ENCODE results near the gene P4HA2. TPM values are rescaled to one million over a fixed set of nuclear protein-coding genes. Genes with fewer than 3 reads are reported as not detected.

Gene P4HA2
- total and polyA plus RNA-seq, 9 donors: 40.7 to 71.3 (median 50.5) TPM

GRCh38 chr5:132257131-132258101 is 29.8 kb upstream of the P4HA2 start, which contains the start of gene PDLIM4:
PDLIM4 (plus strand) TSS chr5:132257696; CDS start chr5:132257735, 39 bp downstream.
- H3K4me1 ChIP-seq (ENCODE audit: control insufficient read depth, insufficient read depth, low read length): peaks cover 87% of the 10 kb centered on the region
- 1% methylated on average over 75 of the region's 88 CpGs for WGBS (ENCODE audit: insufficient coverage)
- H3K27ac ChIP-seq (ENCODE audit: low read length): peak within 1 kb of the TSS; percentile 95
- peak; percentile 83 for DNase-seq
- peaks cover 17% of the 10 kb centered on the region for H3K36me3 ChIP-seq (ENCODE audit: control insufficient read depth, insufficient read depth, low read length)
- peak within 1 kb of the TSS; percentile 88 for H3K4me3 ChIP-seq (ENCODE audit: low read length)
- H3K27me3 ChIP-seq (ENCODE audit: control insufficient read depth, insufficient read depth, low read length): peaks cover 8% of the 10 kb centered on the region
- no peaks in the 10 kb centered on the region for H3K9me3 ChIP-seq (replicated peaks; ENCODE audit: control insufficient read depth, low read depth, low read length)

GRCh38 chr5:132256783-132257130 is 29.1 kb upstream of the P4HA2 start:
- H3K27ac ChIP-seq (ENCODE audit: low read length): peak overlapping the region; percentile 47
- no peak overlapping the region for H3K4me3 ChIP-seq (ENCODE audit: low read length)
- DNase-seq: no peak
- peaks cover 8% of the 10 kb centered on the region for H3K27me3 ChIP-seq (ENCODE audit: control insufficient read depth, insufficient read depth, low read length)
- WGBS (ENCODE audit: insufficient coverage): 50% methylated on average over 1 of the region's 6 CpGs
- peaks cover 81% of the 10 kb centered on the region for H3K4me1 ChIP-seq (ENCODE audit: control insufficient read depth, insufficient read depth, low read length)
- H3K9me3 ChIP-seq (replicated peaks; ENCODE audit: control insufficient read depth, low read depth, low read length): no peaks in the 10 kb centered on the region
- H3K36me3 ChIP-seq (ENCODE audit: control insufficient read depth, insufficient read depth, low read length): peaks cover 11% of the 10 kb centered on the region

DNA sequence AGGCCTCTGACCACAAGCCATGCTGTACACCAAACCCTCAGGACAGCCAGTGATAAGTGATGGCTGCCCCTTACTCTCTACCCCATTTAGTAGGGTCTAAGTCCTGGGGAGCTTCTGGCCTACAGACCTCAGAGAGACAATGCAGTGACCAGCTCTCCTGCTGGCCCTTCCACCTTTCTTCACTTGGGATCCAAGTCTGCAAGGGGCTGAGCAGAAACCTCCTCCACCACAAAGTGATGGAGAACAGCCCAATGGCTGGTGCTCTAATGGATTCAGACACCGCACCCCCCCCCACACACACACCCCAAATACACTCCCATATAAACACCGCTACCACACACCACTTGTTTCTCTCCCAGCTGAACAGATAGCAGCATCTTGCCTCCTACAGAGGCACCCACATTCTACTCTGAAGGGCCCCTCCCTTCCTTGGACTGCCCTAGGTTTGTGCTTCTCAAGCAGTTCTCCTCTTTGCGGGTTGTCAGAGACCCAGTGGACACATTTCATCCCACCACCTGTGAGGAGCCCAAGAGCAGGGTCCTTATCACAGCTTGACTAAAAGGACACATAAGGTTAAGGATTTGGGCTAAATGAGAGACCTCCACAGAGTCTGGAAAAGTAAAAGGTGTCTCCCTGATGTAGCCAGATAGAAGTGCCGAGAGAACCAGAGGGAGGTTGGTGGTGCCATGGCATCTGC is 28.6 kb upstream of the P4HA2 start:
- peaks cover 79% of the 10 kb centered on the region for H3K4me1 ChIP-seq (ENCODE audit: control insufficient read depth, insufficient read depth, low read length)
- 100% methylated on average over 3 of the region's 4 CpGs for WGBS (ENCODE audit: insufficient coverage)
- no peak for DNase-seq

DNA sequence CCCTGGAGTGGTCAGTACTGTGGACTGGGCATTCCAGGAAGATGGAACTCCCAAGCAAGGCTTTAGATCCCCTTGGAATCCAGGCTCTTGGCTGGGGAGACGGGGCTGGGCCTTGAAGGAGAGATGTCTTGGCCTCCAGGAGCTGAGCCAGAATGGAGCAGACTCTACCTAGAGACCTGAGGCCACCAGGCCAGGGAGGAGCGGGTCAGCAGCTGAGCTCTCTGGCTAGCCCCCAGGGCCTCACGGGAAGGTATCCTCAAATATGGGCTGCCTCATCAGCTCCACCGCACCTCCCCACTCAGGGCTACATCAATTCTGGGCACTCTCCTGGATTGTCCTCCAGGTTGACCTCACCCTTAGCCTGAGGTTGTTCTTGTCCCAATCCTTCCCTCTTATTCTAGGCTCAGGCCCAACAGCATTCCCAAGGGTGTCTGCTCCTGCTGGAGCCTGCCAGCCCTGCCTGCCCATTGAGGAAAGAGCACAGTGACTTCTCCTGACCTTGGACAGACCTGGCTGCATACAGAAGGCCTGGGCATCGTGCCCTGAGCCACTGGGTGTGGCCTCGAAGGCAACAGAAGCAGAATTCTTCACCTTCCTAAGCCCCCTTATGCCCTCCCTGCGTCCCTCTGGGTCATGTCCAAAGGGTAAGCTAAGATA is 26.8 kb upstream of the P4HA2 start:
- Histone ChIP-seq H3K27ac (ENCODE audit: low read length) (no peak overlapping the region), H3K36me3 (ENCODE audit: control insufficient read depth, insufficient read depth, low read length) (no peaks in the 10 kb centered on the region), H3K27me3 (ENCODE audit: control insufficient read depth, insufficient read depth, low read length) (peaks cover 8% of the 10 kb centered on the region), H3K9me3 (replicated peaks; ENCODE audit: control insufficient read depth, low read depth, low read length) (no peaks in the 10 kb centered on the region), H3K4me1 (ENCODE audit: control insufficient read depth, insufficient read depth, low read length) (peaks cover 68% of the 10 kb centered on the region), H3K4me3 (ENCODE audit: low read length) (no peak overlapping the region)
- 96% methylated on average over 4 of the region's 7 CpGs for WGBS (ENCODE audit: insufficient coverage)
- DNase-seq: no peak

More for the DNA sequence above, 28.6 kb upstream of the P4HA2 start:
- peaks cover 8% of the 10 kb centered on the region for H3K27me3 ChIP-seq (ENCODE audit: control insufficient read depth, insufficient read depth, low read length)
- H3K36me3 ChIP-seq (ENCODE audit: control insufficient read depth, insufficient read depth, low read length): peaks cover 7% of the 10 kb centered on the region
- H3K4me3 ChIP-seq (ENCODE audit: low read length): no peak overlapping the region
- H3K9me3 ChIP-seq (replicated peaks; ENCODE audit: control insufficient read depth, low read depth, low read length): no peaks in the 10 kb centered on the region
- H3K27ac ChIP-seq (ENCODE audit: low read length): no peak overlapping the region

- Histone ChIP-seq H3K36me3 (ENCODE audit: control insufficient read depth, insufficient read depth, low read length) (no peaks in the 10 kb centered on the region), H3K9me3 (replicated peaks; ENCODE audit: control insufficient read depth, low read depth, low read length) (no peaks in the 10 kb centered on the region), H3K27ac (ENCODE audit: low read length) (peak overlapping the region; percentile 11), H3K27me3 (ENCODE audit: control insufficient read depth, insufficient read depth, low read length) (peaks cover 8% of the 10 kb centered on the region), H3K4me1 (ENCODE audit: control insufficient read depth, insufficient read depth, low read length) (peaks cover 61% of the 10 kb centered on the region), H3K4me3 (ENCODE audit: low read length) (no peak overlapping the region)
- no peak for DNase-seq
- WGBS (ENCODE audit: insufficient coverage): 86% methylated on average over 7 of the region's 8 CpGs
These were observed 26.0 kb upstream of the P4HA2 start for GRCh38 chr5:132253452-132254320.

- H3K9me3 ChIP-seq (replicated peaks; ENCODE audit: control insufficient read depth, low read depth, low read length): no peaks in the 10 kb centered on the region
- 100% methylated on average over 1 of the region's 4 CpGs for WGBS (ENCODE audit: insufficient coverage)
- DNase-seq: no peak
These were observed 25.4 kb upstream of the P4HA2 start for GRCh38 chr5:132253008-132253441.

GRCh38 chr5:132251220-132251725 is 23.6 kb upstream of the P4HA2 start:
- Histone ChIP-seq H3K27ac (ENCODE audit: low read length) (peak overlapping the region; percentile 85), H3K36me3 (ENCODE audit: control insufficient read depth, insufficient read depth, low read length) (no peaks in the 10 kb centered on the region), H3K4me1 (ENCODE audit: control insufficient read depth, insufficient read depth, low read length) (peaks cover 41% of the 10 kb centered on the region), H3K4me3 (ENCODE audit: low read length) (no peak overlapping the region), H3K9me3 (replicated peaks; ENCODE audit: control insufficient read depth, low read depth, low read length) (peaks cover 2% of the 10 kb centered on the region), H3K27me3 (ENCODE audit: control insufficient read depth, insufficient read depth, low read length) (peaks cover 2% of the 10 kb centered on the region)
- peak; percentile 81 for DNase-seq
- 58% methylated on average over 8 of the region's 10 CpGs for WGBS (ENCODE audit: insufficient coverage)

More at GRCh38 chr5:132253008-132253441, 25.4 kb upstream of the P4HA2 start:
- peaks cover 54% of the 10 kb centered on the region for H3K4me1 ChIP-seq (ENCODE audit: control insufficient read depth, insufficient read depth, low read length)
- H3K4me3 ChIP-seq (ENCODE audit: low read length): no peak overlapping the region
- H3K36me3 ChIP-seq (ENCODE audit: control insufficient read depth, insufficient read depth, low read length): no peaks in the 10 kb centered on the region
- H3K27me3 ChIP-seq (ENCODE audit: control insufficient read depth, insufficient read depth, low read length): peaks cover 8% of the 10 kb centered on the region
- no peak overlapping the region for H3K27ac ChIP-seq (ENCODE audit: low read length)

GRCh38 chr5:132250547-132250946 is 22.9 kb upstream of the P4HA2 start:
- Histone ChIP-seq H3K9me3 (replicated peaks; ENCODE audit: control insufficient read depth, low read depth, low read length) (peaks cover 4% of the 10 kb centered on the region), H3K27ac (ENCODE audit: low read length) (peak overlapping the region; percentile 83), H3K4me3 (ENCODE audit: low read length) (no peak overlapping the region), H3K36me3 (ENCODE audit: control insufficient read depth, insufficient read depth, low read length) (no peaks in the 10 kb centered on the region), H3K4me1 (ENCODE audit: control insufficient read depth, insufficient read depth, low read length) (peaks cover 38% of the 10 kb centered on the region), H3K27me3 (ENCODE audit: control insufficient read depth, insufficient read depth, low read length) (no peaks in the 10 kb centered on the region)
- WGBS (ENCODE audit: insufficient coverage): 90% methylated on average over 2 of the region's 2 CpGs
- peak; percentile 45 for DNase-seq

- H3K9me3 ChIP-seq (replicated peaks; ENCODE audit: control insufficient read depth, low read depth, low read length): peaks cover 14% of the 10 kb centered on the region
- no peaks in the 10 kb centered on the region for H3K36me3 ChIP-seq (ENCODE audit: control insufficient read depth, insufficient read depth, low read length)
- H3K4me3 ChIP-seq (ENCODE audit: low read length): no peak overlapping the region
- DNase-seq: no peak
- H3K27ac ChIP-seq (ENCODE audit: low read length): no peak overlapping the region
- H3K27me3 ChIP-seq (ENCODE audit: control insufficient read depth, insufficient read depth, low read length): no peaks in the 10 kb centered on the region
- H3K4me1 ChIP-seq (ENCODE audit: control insufficient read depth, insufficient read depth, low read length): peaks cover 11% of the 10 kb centered on the region
These were observed 19.2 kb upstream of the P4HA2 start for GRCh38 chr5:132246806-132247205.

All from muscle of leg (tissue), 11 donors.